Gastrocnemius medialis (tissue), 4 donors: ENCODE measurements around the gene SUB1. TPM values are rescaled to one million over a fixed set of nuclear protein-coding genes. Genes with fewer than 3 reads are reported as not detected.

Experiments
- ATAC-seq, 2 donors: fragments of 150-250 bp; one replicate each; pipeline ENCODE4 v1.9.1; 2016
- DNase-seq, 2 donors: peaks; one replicate each; pipeline ENCODE4 v3.0.0-alpha.2; 2019
- H3K27ac ChIP-seq, 4 donors: fragments of 200-600 bp; sonication (generic); 1 replicate in 1 of 4; 2 replicates in 3 of 4; pipeline ENCODE4 v1.5.1; 2016 to 2018; ENCODE audit warnings: mild to moderate bottlenecking in 2 of 4, moderate library complexity in 1 of 4
- H3K27me3 ChIP-seq, 3 donors: fragments of 200-600 bp; sonication (generic) in 2 of 3; 1 replicate in 1 of 3; 2 replicates in 2 of 3; pipeline versions ENCODE4 v1.5.1 to v1.6.0; 2016 to 2019; ENCODE audit warnings: mild to moderate bottlenecking in 1 of 3, moderate library complexity in 1 of 3
- H3K36me3 ChIP-seq, 2 donors: fragments of 200-600 bp; sonication (generic) in 1 of 2; one replicate each; pipeline ENCODE4 v1.5.1; 2017 to 2018
- H3K4me1 ChIP-seq, 2 donors: fragments of 200-600 bp; sonication (generic) in 1 of 2; one replicate each; pipeline ENCODE4 v1.5.1; 2016 to 2017; ENCODE audit warnings: mild to moderate bottlenecking in 2 of 2
- H3K4me3 ChIP-seq, 4 donors: fragments of 200-600 bp; sonication (generic) in 3 of 4; 1 replicate in 1 of 4; 2 replicates in 3 of 4; pipeline ENCODE4 v1.5.1; 2016 to 2019; ENCODE audit warnings: mild to moderate bottlenecking in 2 of 4
- H3K9me3 ChIP-seq, 3 donors: fragments of 200-600 bp; sonication (generic) in 2 of 3; 1 replicate in 1 of 3; 2 replicates in 2 of 3; pipeline ENCODE4 v1.5.1; 2016 to 2019
- CTCF ChIP-seq, 5 experiments: fragments of 450-650 bp in 3 of 5; fragments of 200-600 bp in 2 of 5; sonication (generic) in 2 of 5; IDR thresholded peaks in 4 of 5; conservative IDR thresholded peaks in 1 of 5; 1 replicate in 4 of 5; 2 replicates in 1 of 5; pipeline ENCODE4 v1.5.1; 2016 to 2019; ENCODE audit warnings: antibody characterized with exemption in 5 of 5, mild to moderate bottlenecking in 3 of 5, moderate library complexity in 3 of 5
- POLR2A ChIP-seq, 2 donors: fragments of 450-650 bp; IDR thresholded peaks; one replicate each; pipeline ENCODE4 v1.6.1; 2017; ENCODE audit warnings: antibody characterized with exemption in 2 of 2, mild to moderate bottlenecking in 2 of 2, moderate library complexity in 2 of 2
- in situ Hi-C, 4 donors: fragments of 200-750 bp; cut with MboI; loops; one replicate each; pipeline versions ENCODE4 v1.15.0 to v1.8.0; 2017; ENCODE audit warnings: low sequenced_read_pairs in 4 of 4
- intact Hi-C: fragments of 100-400 bp; cut with DNase I; formaldehyde crosslinking; loops from one replicate; pipeline ENCODE4 v1.15.1; 2023; ENCODE audit warnings: low total_unique reads
- total RNA-seq, 4 donors: library from RNA; depleted of rRNA; stranded (reverse); fragments of >200 nt; gene quantifications; one replicate each; pipeline versions ENCODE4 v1.1.0 to v1.2.3, GENCODE V29; 2016

SUB1 gene
- total RNA-seq, 4 donors from 2014 or later, result 82.6 to 162 (median 100) TPM

GRCh38 chr5:32583582-32584232, 1.6 kb upstream of the SUB1 start:
- intact Hi-C loops, result loop anchor here (2.0 kb wide), 1 partner anchor 271 kb away; the partner anchor contains the start of gene MTMR12
- Histone ChIP-seq H3K4me3 (no peak overlapping the region), H3K9me3 (no peaks in the 10 kb centered on the region), H3K36me3 (no peaks in the 10 kb centered on the region), H3K27ac (no peak overlapping the region), H3K27me3 (no peaks in the 10 kb centered on the region), H3K4me1 (peaks cover 14 to 21% of the 10 kb centered on the region in 2 donors)
- ATAC-seq, result no peak
- DNase-seq, result no peak
- in situ Hi-C loops, result loop anchor here in 3 of 4 donors (25.0 kb wide), 4 partner anchors 346 to 1046 kb away; partner anchors contain the start of genes C5orf22 (in 1 of the 3), DROSHA (in 1 of the 3), GOLPH3 (in 1 of the 3) and TARS1 (in 1 of the 3)
- TF ChIP-seq CTCF (IDR thresholded peaks at IDR 0.05 in 4 of 5, conservative IDR thresholded peaks at IDR 0.05 in 1 of 5) (no peak), POLR2A (IDR thresholded peaks at IDR 0.05) (no peak)

- Histone ChIP-seq H3K4me1 (peaks cover 14 to 21% of the 10 kb centered on the region in 2 donors), H3K27me3 (no peaks in the 10 kb centered on the region), H3K9me3 (no peaks in the 10 kb centered on the region), H3K27ac (no peak overlapping the region), H3K4me3 (no peak overlapping the region), H3K36me3 (peaks cover 0 to 8% of the 10 kb centered on the region in 2 donors)
- DNase-seq (no peak), ATAC-seq (no peak)
- intact Hi-C loops, result loop anchor here (1.0 to 5.0 kb wide), 3 partner anchors 140 to 1052 kb away; partner anchors contain the start of genes C5orf22, DROSHA, MTMR12 and ZFR
- in situ Hi-C loops, result loop anchor here in 3 of 4 donors (25.0 kb wide), 4 partner anchors 347 to 1047 kb away; partner anchors contain the start of genes C5orf22 (in 1 of the 3), DROSHA (in 1 of the 3), GOLPH3 (in 1 of the 3) and TARS1 (in 1 of the 3)
- no peak for TF ChIP-seq CTCF (IDR thresholded peaks at IDR 0.05 in 4 of 5, conservative IDR thresholded peaks at IDR 0.05 in 1 of 5)
- no peak for TF ChIP-seq POLR2A (IDR thresholded peaks at IDR 0.05)
These were observed 711 bp upstream of the SUB1 start for GRCh38 chr5:32584646-32585045.

- H3K4me1 ChIP-seq, result peaks cover 14 to 21% of the 10 kb centered on the region in 2 donors
- in situ Hi-C loops (loop anchor here in 3 of 4 donors (25.0 kb wide), 4 partner anchors 348 to 1048 kb away; partner anchors contain the start of genes C5orf22 (in 1 of the 3), DROSHA (in 1 of the 3), GOLPH3 (in 1 of the 3) and TARS1 (in 1 of the 3)), intact Hi-C loops (loop anchor here (1.0 to 5.0 kb wide), 3 partner anchors 141 to 1053 kb away; partner anchors contain the start of genes C5orf22, DROSHA, MTMR12 and ZFR)
- H3K27me3 ChIP-seq, result no peaks in the 10 kb centered on the region
- no peak for ATAC-seq
- TF ChIP-seq POLR2A (IDR thresholded peaks at IDR 0.05) (no peak), CTCF (IDR thresholded peaks at IDR 0.05 in 4 of 5, conservative IDR thresholded peaks at IDR 0.05 in 1 of 5) (no peak)
- H3K4me3 ChIP-seq, result peak overlapping the region; percentile 81 to 100 (median 98)
- H3K27ac ChIP-seq, result peak overlapping the region; percentile 96 to 100 (median 100)
- no peaks in the 10 kb centered on the region for H3K9me3 ChIP-seq
- peaks cover 0 to 12% of the 10 kb centered on the region in 2 donors for H3K36me3 ChIP-seq
- DNase-seq, result no peak
These were observed 273 bp upstream of the SUB1 start for GRCh38 chr5:32585122-32585445.

GRCh38 chr5:32586276-32586599, 881 bp downstream of the SUB1 start:
- ATAC-seq (no peak), DNase-seq (no peak)
- Histone ChIP-seq H3K27me3 (no peaks in the 10 kb centered on the region), H3K27ac (peak overlapping the region; percentile 96 to 100 (median 100)), H3K4me3 (peak overlapping the region; percentile 81 to 100 (median 98)), H3K4me1 (peaks cover 14 to 21% of the 10 kb centered on the region in 2 donors), H3K9me3 (no peaks in the 10 kb centered on the region), H3K36me3 (peaks cover 0 to 16% of the 10 kb centered on the region in 2 donors)
- in situ Hi-C loops, result loop anchor here in 3 of 4 donors (25.0 kb wide), 4 partner anchors 349 to 1049 kb away; partner anchors contain the start of genes C5orf22 (in 1 of the 3), DROSHA (in 1 of the 3), GOLPH3 (in 1 of the 3) and TARS1 (in 1 of the 3)
- TF ChIP-seq CTCF (IDR thresholded peaks at IDR 0.05 in 4 of 5, conservative IDR thresholded peaks at IDR 0.05 in 1 of 5), result no peak
- no peak for TF ChIP-seq POLR2A (IDR thresholded peaks at IDR 0.05)
- intact Hi-C loops, result loop anchor here (2.0 to 5.0 kb wide), 3 partner anchors 27 to 1054 kb away; partner anchors contain the start of genes C5orf22, DROSHA and GOLPH3
